GM12878 (cell line): ENCODE results near the gene GPC5. TPM values are rescaled to one million over a fixed set of nuclear protein-coding genes. Genes with fewer than 3 reads are reported as not detected.

Source experiments
- ATAC-seq: fragments of 200-7000 bp; cut with Tn5 transposase; 3 replicates; pipeline ENCODE4 v1.9.1; 2020; ENCODE audit warnings: mild to moderate bottlenecking, moderate library complexity
- BruUV-seq: library from RNA; stranded (reverse); fragments of 400-500 nt; replicated peaks from 2 replicates; lab custom pipeline; 2021; lab: Mats Ljungman, UMichigan
- CTCF ChIA-PET: fragments of 300-600 bp; sonication (Branson Sonifier 250); formaldehyde crosslinking; extraction: SDS; loops from one replicate; lab custom pipeline; 2021; ENCODE audit warnings: inconsistent platforms; lab: Yijun Ruan, JAX
- POLR2A ChIA-PET: fragments of 350-600 bp; formaldehyde crosslinking; extraction: SDS; loops from one replicate; lab custom pipeline; 2021; ENCODE audit warnings: inconsistent platforms; lab: Charles Lee
- RAD21 ChIA-PET: fragments of 300-600 bp; sonication (Branson Sonifier 250); formaldehyde crosslinking; loops from one replicate; lab custom pipeline; 2023; ENCODE audit warnings: antibody characterized with exemption; ENCODE audit not compliant: unreplicated experiment; lab: Charles Lee
- SMC1A ChIA-PET: fragments of 300-600 bp; sonication (Branson Sonifier 250); formaldehyde crosslinking; loops from one replicate; lab custom pipeline; 2023; ENCODE audit not compliant: unreplicated experiment, uncharacterized antibody; lab: Charles Lee
- DNase-seq: peaks from one replicate; pipeline ENCODE4 v3.0.0-alpha.2; 2011; ENCODE audit warnings: low read depth, low spot score
- FAIRE-seq: peaks from 3 replicates; lab custom pipeline; 2011; peaks lifted over from hg19 to GRCh38; lab: Jason Lieb, UNC
- H2AFZ ChIP-seq: 2 replicates; pipeline ENCODE4 v1.6.0; 2011; ENCODE audit warnings: low read depth, low read length, control low read depth; ENCODE audit not compliant: control insufficient read depth
- H3K27ac ChIP-seq: 2 replicates; pipeline ENCODE4 v1.5.1; 2011; ENCODE audit warnings: control low read depth; ENCODE audit not compliant: control insufficient read depth, insufficient read depth
- H3K27me3 ChIP-seq, 2 experiments: replicated peaks in 1 of 2; 2 replicates each; pipeline versions ENCODE4 v1.6.0 to v1.6.1; 2011; ENCODE audit warnings: low read length in 1 of 2; ENCODE audit not compliant: control insufficient read depth in 2 of 2, insufficient read depth in 2 of 2
- H3K36me3 ChIP-seq, 2 experiments: 2 replicates each; pipeline ENCODE4 v1.5.1; 2011; ENCODE audit warnings: low read length in 1 of 2; ENCODE audit not compliant: control insufficient read depth in 2 of 2, insufficient read depth in 2 of 2
- H3K4me1 ChIP-seq: 2 replicates; pipeline ENCODE4 v1.6.1; 2011; ENCODE audit warnings: mild to moderate bottlenecking, low read length, moderate library complexity, mixed read lengths; ENCODE audit not compliant: control insufficient read depth, insufficient read depth
- H3K4me2 ChIP-seq: 2 replicates; pipeline ENCODE4 v1.6.0; 2011; ENCODE audit warnings: control low read depth; ENCODE audit not compliant: control insufficient read depth, insufficient read depth
- H3K4me3 ChIP-seq: fragments of 200-600 bp; sonication (generic); 2 replicates; pipeline ENCODE4 v1.5.1; 2016
- H3K79me2 ChIP-seq: 2 replicates; pipeline ENCODE4 v1.6.0; 2011; ENCODE audit warnings: low read length; ENCODE audit not compliant: control insufficient read depth, insufficient read depth
- H3K9ac ChIP-seq: 2 replicates; pipeline ENCODE4 v1.8.0; 2011; ENCODE audit warnings: low read length, control low read depth, mixed read lengths; ENCODE audit not compliant: control insufficient read depth, insufficient read depth
- H3K9me3 ChIP-seq: replicated peaks from 3 replicates; pipeline ENCODE4 v1.5.1; 2011; ENCODE audit warnings: mild to moderate bottlenecking, low read length; ENCODE audit not compliant: control insufficient read depth, insufficient read depth
- H4K20me1 ChIP-seq: 2 replicates; pipeline ENCODE4 v1.6.0; 2011; ENCODE audit not compliant: control insufficient read depth, insufficient read depth
- PAX8 ChIP-seq: fragments of 450-650 bp; IDR thresholded peaks from 2 replicates; pipeline ENCODE4 v1.6.1; 2017; ENCODE audit warnings: mild to moderate bottlenecking, moderate library complexity
- PBX3 ChIP-seq: IDR thresholded peaks from 2 replicates; pipeline ENCODE4 v1.6.1; 2011; ENCODE audit warnings: mild to moderate bottlenecking, low read depth, low read length, moderate library complexity; ENCODE audit not compliant: insufficient replicate concordance
- SIN3A ChIP-seq: IDR thresholded peaks from 2 replicates; pipeline ENCODE4 v1.6.1; 2012; ENCODE audit warnings: low read depth, low read length, improper control_type of control experiment
- WGBS: methylation state at CpG from one replicate; pipeline ENCODE4 v1.1.6; 2016; ENCODE audit warnings: low lambda C conversion rate; ENCODE audit not compliant: insufficient replicate concordance, insufficient coverage; ENCODE audit errors: missing lambda C conversion rate; 5-methylcytosine and 5-hydroxymethylcytosine counted together
- in situ Hi-C: fragments of 300-500 bp; cut with MboI; formaldehyde crosslinking; loops from 9 replicates; pipeline ENCODE4 v1.14.3; 2018; ENCODE audit warnings: mixed read lengths
- intact Hi-C: fragments of 100-400 bp; cut with micrococcal nuclease; formaldehyde crosslinking; loops from one replicate; pipeline ENCODE4 v1.14.2; 2022; ENCODE audit not compliant: unreplicated experiment
- polyA plus RNA-seq, 11 experiments: library from polyadenylated mRNA; depleted of rRNA in 4 of 11; unstranded in 6 of 11; stranded (reverse) in 5 of 11; fragments of >200 nt; fragmentation: Nextera tagmentation in 4 of 11; fragmentation: Illumina TruSeq in 1 of 11; extraction: Ambion mirVana in 4 of 11; extraction: Trizol in 1 of 11; gene quantifications; 1 replicate in 1 of 11; 2 replicates in 10 of 11; pipeline versions ENCODE4 v1.2.1 to v1.2.3, GENCODE V29; 2011 to 2016; ENCODE audit warnings: inconsistent platforms in 2 of 11, missing spikeins in 2 of 11, low read depth in 1 of 11
- total RNA-seq, 4 experiments: library from RNA; depleted of rRNA in 3 of 4; stranded (reverse); fragments of >200 nt in 3 of 4; fragmentation: Illumina TruSeq in 1 of 4; extraction: Trizol in 1 of 4; gene quantifications; 2 replicates each; pipeline versions ENCODE4 v1.2.1 to v1.2.3, GENCODE V29; 2013 to 2021
- TF ChIP-seq, protein P1 (sequence below): fragments of 450-650 bp; IDR thresholded peaks from 2 replicates; pipeline ENCODE4 v1.6.1; 2014; ENCODE audit warnings: mild to moderate bottlenecking
- TF ChIP-seq, protein P2 (sequence below): IDR thresholded peaks from 2 replicates; pipeline ENCODE4 v1.6.1; 2012; ENCODE audit warnings: low read depth, low read length, improper control_type of control experiment

Gene GPC5
- total and polyA plus RNA-seq, 10 of the 15 experiments (the other 5 are each of a cell fraction or from before 2014, with no cell fraction given), result 0.05 to 0.87 (median 0.44) TPM; not detected in 1

- CTCF ChIA-PET, result no interaction called here
- 29% methylated on average over 2 of the region's 2 CpGs for WGBS
- H3K27ac ChIP-seq, result no peak overlapping the region
- no peak overlapping the region for H2AFZ ChIP-seq
- no peak for FAIRE-seq
- intact Hi-C loops, result no loop called here
- no peaks in the 10 kb centered on the region for H3K36me3 ChIP-seq
- in situ Hi-C loops, result no loop called here
- BruUV-seq, result no TSS peak
- ATAC-seq, result no peak
- RAD21 ChIA-PET, result no interaction called here
- POLR2A ChIA-PET, result no interaction called here
- TF ChIP-seq, protein P1, sequence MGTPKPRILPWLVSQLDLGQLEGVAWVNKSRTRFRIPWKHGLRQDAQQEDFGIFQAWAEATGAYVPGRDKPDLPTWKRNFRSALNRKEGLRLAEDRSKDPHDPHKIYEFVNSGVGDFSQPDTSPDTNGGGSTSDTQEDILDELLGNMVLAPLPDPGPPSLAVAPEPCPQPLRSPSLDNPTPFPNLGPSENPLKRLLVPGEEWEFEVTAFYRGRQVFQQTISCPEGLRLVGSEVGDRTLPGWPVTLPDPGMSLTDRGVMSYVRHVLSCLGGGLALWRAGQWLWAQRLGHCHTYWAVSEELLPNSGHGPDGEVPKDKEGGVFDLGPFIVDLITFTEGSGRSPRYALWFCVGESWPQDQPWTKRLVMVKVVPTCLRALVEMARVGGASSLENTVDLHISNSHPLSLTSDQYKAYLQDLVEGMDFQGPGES, result no peak
- no peak for TF ChIP-seq PAX8
- no peak for TF ChIP-seq SIN3A
- TF ChIP-seq PBX3, result no peak
- TF ChIP-seq, protein P2, sequence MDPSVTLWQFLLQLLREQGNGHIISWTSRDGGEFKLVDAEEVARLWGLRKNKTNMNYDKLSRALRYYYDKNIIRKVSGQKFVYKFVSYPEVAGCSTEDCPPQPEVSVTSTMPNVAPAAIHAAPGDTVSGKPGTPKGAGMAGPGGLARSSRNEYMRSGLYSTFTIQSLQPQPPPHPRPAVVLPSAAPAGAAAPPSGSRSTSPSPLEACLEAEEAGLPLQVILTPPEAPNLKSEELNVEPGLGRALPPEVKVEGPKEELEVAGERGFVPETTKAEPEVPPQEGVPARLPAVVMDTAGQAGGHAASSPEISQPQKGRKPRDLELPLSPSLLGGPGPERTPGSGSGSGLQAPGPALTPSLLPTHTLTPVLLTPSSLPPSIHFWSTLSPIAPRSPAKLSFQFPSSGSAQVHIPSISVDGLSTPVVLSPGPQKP, result no peak
- H3K79me2 ChIP-seq, result no peaks in the 10 kb centered on the region
- DNase-seq, result no peak
- no peaks in the 10 kb centered on the region for H3K9me3 ChIP-seq
- SMC1A ChIA-PET, result no interaction called here
- H3K9ac ChIP-seq, result no peak overlapping the region
- no peak overlapping the region for H3K4me2 ChIP-seq
- H3K27me3 ChIP-seq, result no peaks in the 10 kb centered on the region
- H4K20me1 ChIP-seq, result no peaks in the 10 kb centered on the region
- no peaks in the 10 kb centered on the region for H3K4me1 ChIP-seq
- no peak overlapping the region for H3K4me3 ChIP-seq
These were observed 567.1 kb downstream of the GPC5 start for GRCh38 chr13:91965511-91965910.
